Astrocyte (in vitro differentiated cells and primary cell): ENCODE data around the gene C2orf42.

Source experiments
- CTCF ChIP-seq: IDR thresholded peaks from 2 replicates; pipeline ENCODE4 v1.5.1; 2011; ENCODE audit warnings: low read depth, mild to moderate bottlenecking, inconsistent platforms, low read length, moderate library complexity; ENCODE audit not compliant: insufficient read depth
- EZH2 ChIP-seq: IDR thresholded peaks from 2 replicates; pipeline ENCODE4 v1.6.1; 2012; ENCODE audit warnings: mild to moderate bottlenecking, low read length, inconsistent platforms; ENCODE audit not compliant: insufficient read depth

DNA sequence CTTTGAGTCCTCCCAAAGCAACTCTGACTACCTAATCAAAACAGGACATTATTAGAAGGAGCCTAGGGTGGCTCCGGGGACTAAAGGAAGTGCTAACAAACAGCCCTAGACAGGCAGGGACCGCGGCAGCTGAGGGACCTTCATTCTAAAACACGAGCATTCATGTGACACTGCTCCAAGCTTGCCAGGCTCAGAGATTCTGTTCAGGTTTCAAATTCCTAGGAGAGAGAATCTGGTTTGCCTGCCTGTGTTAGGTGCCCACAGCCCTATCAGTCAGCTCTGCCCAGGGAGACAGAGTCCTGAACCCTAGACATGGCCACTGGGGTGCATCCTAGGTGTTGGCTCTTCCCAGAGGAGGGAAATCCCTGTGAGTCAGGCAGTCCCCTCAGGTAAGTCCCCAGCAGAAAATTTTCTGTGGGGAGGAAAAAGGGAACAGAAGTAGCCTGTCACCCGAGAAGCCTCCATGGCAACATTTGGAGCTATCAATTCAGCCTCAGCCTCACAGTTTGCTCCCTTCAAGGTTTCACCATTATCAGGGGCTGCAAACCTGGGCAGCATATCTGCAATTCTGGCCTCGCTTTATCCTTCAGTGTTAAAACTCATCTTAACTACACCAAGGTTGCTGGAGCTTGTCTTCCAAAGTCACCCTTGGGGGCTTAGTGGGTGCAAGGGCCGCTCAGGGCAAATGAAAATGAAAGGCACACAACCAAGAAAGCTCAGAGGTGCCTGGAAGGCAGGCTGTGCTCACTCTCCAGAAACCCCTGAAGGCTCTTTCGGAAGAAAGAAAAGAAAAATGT lies 75.0 kb downstream of the C2orf42 start:
- TF ChIP-seq CTCF (no peak), EZH2 (no peak)
